Measurements from ENCODE around the gene CYS1.
"Not testable (repeated sequence)": the region's sequence is repeated elsewhere in the genome, so short reads cannot be mapped to it uniquely, and the experiment has no call there.

The CYS1 gene

DNA sequence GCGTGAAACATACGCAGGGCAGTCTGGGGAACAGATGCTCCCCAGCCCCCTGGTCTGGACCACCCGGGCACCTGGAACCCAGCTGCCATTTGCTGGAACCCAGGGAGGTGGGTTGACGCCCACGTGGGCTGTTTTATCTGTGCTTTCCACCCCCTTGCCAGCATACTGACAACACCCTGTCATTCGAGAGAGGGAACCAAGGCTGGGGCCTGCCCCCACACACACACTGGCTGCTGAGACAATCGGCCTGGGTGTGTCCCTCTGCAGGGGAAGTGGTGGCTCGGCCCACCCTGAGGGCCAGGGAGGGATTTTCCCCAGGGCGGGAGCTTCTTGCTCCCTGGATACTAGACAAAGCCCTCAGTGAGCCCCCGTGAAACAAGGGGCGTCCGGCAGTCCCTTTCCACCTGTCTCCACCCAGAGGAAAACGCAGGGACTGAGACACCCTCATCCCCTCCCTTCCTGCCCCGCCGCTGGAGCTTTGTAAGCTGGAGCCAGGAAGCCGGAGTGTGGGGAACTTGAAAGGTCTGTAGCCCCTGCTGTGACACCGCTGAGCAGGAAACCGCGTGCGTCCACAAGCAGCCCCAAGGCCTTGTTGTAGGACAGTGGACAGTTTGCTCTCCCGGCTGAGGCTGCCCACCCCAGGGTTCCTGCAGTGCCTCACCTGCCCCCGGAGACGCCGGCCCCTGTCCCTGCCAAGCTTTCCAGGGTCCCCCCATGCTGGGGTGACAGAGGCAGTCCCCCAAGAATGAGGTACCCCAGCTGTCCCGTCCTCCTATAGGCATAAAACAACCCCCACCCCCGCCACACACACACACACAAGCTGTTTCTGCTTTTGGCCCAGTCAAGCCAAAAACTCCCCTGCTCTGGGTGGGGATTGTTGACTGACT is 51.0 kb downstream of the CYS1 start:
- peak; percentile 94 for DNase-seq

DNA sequence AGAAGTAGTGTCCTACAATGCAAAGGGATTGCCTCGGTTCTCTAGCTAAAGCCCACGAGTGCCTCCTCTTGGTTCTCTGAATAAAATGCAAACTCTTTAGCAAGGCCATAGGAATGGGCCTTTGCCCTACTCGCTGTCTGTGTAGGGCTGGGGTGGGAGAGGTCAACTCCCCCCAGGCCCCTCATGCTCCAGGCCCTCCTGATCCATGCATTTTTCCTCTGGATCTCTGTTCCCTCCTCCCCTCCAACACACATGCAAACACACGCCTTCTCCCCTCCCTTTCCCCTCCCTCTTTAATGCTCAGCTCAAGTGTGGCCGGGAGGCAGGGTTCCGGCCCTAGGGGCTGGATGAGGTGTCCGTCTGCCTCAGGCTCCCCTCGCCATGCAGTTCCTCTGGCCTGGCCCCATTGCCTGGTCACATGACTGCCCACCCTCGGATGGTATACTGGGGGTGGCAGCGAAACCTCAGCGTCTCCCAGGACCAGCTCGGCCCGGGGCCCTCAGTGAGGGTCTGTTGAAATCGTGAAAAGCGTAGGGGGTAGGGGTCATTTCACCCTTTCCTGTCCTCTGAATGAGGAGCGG is 51.7 kb downstream of the CYS1 start:
- DNase-seq: peak; percentile 34

DNA sequence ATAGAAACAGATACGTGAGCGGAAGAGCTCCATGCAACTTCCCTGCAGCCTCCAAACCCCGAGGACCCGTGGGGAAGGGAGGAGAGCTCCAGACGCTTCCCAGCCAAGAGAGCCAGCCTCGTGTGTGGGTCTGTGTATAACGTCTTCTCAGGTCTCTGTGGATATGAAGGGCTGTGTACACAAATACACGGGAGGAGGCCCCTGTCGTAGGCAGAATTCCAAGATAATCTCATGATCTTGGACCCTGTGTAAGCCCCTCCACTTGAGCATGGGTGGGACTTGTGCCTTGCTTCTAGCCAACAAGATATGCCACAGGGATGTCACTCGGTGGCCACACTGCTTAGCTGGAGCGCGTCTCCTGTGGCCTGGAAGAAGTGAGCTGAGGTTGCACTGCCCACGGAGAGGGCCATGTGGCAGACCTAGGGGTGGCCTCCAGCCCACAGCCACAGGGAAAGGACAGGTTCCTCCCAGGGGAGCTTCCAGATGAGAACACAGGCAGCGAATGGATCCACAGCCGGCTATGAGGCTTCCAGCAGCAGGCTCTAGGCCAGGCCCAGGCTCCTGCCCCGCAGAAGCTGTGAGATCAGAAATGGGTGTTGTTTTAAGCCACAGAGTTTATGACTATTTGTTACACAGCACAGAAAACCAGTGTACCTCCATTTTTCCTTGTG is 52.4 kb downstream of the CYS1 start:
- no peak for DNase-seq

DNA sequence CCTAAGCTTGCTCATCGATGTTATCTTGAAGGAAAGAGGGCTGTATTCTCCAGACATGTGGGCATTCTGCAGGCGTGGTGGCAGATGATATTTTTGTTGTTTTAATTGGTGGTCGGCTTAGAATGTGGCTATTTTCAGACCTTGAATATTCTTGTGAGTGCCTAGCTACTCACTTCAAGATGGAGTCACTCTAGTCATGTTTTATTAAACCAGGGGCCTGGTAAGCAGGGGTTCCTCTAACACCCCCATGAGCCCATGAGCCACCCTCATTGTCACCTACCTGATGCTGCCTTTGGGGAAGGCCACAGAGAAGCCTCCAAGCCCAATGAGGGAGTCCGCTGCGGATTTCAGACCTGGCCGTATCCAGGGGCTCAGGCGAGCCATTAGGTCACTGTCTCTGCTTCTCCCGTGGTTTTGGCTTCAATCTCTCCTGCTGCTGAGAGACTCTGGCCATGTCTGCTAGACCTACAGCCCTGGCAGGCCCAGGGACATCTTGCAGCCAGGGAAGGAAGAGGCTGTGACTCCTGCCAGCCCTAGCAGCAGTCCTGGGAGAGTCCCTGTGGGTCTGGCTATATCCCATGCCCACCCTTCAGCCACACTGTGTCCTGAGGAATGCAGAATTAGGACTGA is 53.2 kb downstream of the CYS1 start:
- DNase-seq: no peak

DNA sequence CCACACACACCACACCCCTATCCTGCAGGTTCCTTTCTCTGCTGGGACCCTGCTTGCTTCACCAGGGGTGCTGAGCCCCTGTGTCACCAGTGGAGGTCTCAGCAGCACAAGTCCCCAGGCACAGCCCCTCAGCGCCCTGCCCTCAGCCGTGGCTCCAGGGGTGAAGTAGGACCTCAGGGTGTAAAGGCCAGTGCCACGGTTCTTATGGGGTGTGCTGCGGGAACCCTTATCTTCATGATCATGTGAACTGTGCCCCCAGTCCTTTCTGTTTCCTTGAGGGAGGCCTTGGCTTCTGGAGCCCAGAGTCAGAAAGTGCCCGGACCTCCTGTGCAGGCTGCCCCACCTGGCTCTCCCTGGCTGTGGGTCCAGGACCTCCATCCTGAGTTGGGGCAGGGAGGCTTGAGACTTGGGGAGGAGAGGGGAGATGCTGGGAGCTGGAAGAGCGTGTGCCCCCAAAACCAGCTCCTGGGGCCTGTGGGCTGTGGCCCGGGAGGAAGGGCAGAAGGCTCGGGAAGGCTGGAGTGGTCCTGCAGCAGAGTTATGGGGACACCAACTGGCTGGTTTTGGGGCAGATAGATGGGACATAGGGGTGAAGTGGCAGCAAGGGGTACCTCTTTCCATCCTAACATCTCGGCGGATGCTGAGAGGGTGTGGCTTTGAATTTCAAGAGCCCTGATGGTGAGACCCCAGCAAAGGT is 57.1 kb downstream of the CYS1 start:
- DNase-seq: no peak

DNA sequence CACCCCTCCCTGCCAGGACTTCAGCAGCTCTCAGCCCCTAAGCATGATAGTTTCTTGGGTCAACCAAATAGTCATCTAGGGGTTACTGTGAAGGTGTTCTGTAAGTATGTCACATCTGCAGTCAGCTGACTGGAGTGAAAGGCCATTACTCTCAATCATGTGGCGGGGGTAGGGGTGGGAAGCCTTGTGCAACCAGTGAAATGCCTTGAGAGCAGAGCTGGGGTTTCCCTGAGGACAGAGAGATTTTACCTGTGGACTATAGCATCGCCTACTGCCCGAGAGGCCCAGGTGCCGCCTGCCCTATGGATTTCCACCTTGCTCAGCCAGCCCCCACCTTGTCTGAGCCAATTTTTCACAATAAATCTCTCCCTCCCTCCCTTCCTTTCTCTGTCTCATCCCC is 57.8 kb downstream of the CYS1 start:
- no peak for DNase-seq

DNA sequence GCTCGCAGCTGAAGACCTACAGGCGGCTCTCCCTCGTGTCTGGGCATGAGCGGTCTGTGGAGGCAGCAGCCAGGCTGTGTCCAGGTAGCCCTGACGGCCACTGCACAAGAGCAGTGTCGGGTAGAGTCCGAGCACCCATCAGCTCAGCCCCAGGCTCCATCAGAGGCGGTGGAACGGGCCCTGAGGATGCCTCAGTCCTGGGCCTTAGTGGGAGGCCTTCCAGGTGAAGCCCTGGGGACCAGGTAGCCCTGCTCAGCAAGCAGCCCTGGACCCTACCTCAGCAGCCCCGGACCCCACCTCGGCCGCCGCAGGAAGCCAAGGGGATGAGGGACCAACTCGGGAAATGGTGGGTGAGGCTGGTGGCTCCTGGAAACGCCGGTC is 58.2 kb downstream of the CYS1 start:
- no peak for DNase-seq

DNA sequence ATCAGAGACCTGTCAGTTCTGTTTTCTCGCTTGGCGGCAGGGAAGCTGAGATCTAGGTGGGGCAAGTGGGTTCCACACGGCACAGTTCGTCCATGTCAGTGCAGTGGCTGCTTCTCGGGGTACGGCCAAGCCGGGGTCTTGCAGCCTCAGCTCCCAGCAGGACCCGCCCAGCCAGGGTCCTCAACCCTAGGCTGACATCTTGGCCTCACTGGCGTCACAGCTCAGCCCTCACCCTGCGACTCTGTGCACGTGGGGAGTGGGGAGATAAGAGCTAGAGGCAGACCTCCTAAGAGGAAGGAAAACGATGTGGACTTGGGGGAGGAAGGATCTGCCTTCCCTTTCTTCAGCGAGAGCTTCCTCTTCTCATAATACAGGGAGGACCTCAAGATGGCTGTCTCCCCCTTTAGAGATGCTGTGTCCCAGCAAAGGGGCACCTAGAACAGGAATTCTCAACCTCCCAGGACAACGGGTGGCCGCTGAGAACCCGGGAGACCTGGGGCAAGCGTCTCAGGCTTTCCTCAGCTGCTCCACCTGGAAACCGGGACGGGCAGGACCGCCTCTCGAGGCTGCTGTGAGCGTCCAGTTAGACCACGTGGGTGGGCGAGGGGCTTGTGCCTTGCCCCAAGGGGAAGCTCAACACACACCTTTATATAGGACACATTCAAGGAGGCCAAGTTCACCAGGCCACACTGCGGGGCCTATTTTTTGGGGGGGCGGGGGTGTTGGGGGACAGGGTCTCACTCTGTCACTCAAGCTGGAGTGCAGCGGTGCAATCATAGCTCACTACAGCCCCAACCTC is 60.4 kb downstream of the CYS1 start:
- DNase-seq: no peak

DNA sequence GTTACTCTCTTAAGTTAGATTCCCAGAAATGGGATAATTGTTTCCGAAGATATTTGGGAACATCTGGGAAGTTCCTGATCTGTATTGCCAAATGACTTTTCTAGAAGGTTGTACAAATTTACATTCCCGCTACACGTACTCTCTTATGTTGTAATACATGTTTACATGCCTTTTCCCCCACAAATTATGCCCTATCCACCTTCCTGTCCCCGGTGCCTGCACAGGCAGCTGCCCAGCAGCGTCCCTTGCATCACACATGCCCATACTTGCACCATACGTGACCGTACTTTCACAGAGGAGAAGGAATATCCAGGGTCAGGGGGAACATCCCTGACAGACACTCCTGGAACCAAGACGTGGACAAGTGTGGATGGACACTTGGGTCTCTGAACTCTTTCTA is 61.0 kb downstream of the CYS1 start:
- peak; percentile 30 for DNase-seq

DNA sequence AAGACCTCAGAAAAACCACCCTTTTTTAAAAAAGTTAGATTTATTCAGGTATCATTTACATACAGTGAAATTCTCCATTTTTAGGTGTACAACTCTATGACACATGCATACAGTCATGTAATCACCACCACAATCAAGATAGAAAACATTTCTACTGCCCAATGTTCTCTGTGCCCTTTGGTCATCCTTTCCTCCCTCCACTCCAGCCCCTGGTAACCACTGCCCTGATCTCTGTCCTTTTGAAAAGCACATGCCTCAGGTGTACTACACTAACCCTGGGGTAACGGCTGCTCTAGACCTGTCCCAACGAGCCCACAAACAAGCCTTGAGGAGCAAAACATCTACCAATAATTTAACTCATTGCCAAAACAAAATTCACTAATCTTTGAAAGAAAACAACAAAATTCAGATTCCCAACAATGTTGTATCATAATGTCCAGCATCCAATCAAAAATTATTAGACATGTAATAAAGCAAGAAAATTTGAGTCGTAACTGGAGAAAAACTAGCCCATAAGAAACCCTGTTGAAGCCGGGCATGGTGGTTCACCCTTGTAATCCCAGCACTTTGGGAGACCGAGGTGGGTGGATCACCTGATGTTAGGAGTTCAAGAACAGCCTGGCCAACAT is 62.8 kb downstream of the CYS1 start:
- no peak for DNase-seq

DNA sequence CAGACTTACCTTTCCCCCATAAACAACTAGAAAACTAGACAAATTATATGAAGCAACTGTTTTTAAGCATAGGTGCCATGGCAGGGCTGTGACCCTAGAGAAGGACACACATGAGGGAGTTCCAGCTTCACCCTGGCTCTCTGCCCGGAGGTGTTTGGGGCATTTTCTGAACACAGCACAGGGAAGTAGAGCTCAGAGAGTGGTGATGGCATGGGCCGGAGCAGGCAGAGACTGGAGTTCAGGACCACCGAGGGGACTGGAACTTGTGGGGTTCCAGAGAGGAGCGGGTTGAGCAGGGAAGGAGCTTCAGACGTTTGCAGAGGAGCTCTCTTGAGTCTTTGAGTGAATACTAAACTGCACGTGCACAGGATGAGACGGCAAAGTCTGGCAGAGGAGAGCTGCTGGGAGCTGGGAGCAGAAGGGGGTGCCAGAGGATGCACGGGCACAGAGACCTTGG is 63.4 kb downstream of the CYS1 start:
- DNase-seq: no peak

DNA sequence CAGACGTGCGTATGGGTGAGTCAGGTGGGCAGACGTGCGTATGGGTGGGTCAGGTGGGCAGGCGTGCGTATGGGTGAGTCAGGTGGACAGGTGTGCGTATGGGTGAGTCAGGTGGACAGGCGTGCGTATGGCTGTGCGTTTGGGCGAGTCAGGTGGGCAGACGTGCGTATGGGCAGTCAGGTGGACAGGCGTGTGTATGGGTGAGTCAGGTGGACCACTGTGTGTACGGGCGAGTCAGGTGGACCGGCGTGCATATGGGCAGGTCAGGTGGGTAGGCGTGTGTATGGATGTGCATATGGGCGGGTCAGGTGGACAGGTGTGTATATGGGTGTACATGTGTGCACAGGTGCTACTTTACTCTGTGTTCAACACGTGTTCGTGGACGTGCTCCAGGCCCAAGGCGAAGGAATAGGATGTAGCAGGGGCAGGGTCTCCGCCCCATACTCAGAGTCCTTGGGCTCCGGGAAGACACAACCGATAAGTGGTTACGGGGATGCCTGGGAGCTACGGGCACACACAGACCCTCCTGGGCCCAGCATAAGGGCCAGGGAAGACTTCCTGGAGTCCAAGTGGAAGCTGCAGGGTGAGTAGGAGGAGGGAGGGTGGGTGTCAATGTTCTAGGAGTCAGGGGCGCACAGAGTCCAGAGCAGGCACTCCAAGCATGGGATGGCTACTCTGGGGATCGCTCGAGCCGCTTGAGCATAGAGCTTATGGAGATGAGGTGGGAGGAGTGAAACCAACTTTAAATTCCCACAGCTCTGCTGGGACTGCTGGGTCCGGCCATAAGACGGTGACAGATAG is 64.0 kb downstream of the CYS1 start:
- DNase-seq: no peak

DNA sequence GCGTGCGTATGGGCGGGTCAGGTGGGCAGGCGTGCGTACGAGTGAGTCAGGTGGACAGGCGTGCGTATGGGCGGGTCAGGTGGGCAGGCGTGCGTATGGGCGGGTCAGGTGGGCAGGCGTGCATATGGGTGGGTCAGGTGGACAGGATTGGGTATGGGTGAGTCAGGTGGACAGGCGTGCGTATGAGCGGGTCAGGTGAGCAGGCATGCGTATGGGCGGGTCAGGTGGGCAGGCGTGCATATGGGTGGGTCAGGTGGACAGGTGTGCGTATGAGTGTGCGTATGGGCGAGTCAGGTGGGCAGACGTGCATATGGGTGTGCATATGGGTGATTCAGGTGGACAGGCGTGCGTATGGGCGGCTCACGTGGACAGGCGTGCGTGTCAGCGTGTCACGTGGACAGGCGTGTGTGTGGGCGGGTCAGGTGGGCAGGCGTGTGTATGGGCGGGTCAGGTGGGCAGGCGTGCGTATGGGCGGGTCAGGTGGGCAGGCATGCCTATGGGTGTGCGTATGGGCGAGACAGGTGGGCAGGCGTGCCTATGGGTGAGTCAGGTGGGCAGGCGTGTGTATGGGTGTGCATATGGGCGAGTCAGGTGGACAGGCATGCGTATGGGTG is 64.7 kb downstream of the CYS1 start:
- not testable (repeated sequence) for DNase-seq

DNA sequence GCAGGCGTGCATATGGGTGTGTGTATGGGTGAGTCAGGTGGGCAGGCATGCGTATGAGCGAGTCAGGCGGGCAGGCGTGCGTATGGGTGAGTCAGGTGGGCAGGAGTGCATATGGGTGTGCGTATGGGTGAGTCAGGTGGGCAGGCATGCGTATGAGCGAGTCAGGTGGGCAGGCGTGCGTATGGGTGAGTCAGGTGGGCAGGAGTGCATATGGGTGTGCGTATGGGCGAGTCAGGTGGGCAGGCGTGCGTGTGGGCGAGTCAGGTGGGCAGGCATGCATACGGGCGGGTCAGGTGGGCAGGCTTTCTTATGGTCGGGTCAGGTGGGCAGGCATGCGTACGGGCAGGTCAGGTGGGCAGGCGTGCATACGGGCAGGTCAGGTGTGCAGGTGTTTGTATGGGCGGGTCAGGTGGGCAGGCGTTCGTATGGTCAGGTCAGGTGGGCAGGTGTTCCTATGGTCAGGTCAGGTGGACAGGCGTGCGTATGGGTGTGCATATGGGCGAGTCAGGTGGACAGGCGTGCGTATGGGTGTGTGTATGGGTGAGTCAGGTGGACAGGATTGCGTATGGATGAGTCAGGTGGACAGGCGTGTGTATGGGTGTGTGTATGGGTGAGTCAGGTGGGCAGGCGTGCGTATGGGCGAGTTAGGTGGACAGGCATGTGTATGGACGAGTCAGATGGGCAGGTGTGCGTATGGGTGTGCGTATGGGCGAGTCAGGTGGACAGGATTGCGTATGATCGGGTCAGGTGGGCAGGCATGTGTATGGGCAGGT is 65.6 kb downstream of the CYS1 start:
- no peak for DNase-seq

DNA sequence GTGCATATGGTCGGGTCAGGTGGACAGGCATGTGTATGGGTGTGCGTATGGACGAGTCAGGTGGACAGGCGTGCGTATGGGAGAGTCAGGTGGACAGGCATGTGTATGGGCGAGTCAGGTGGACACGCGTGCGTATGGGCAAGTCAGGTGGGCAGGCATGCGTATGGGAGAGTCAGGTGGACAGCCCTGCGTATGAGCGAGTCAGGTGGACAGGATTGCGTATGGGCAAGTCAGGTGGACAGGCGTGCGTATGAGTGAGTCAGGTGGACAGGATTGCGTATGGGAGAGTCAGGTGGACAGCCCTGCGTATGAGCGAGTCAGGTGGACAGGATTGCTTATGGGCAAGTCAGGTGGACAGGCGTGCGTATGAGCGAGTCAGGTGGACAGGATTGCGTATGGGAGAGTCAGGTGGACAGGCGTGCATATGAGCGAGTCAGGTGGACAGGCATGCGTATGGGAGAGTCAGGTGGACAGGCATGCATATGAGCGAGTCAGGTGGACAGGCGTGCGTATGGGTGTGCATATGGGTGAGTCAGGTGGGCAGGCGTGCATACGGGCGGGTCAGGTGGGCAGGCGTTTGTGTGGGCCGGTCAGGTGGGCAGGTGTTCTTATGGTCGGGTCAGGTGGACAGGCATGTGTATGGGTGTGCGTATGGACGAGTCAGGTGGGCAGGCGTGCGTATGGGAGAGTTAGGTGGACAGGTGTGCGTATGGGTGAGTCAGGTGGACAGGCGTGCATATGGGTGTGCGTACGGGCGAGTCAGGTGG is 66.4 kb downstream of the CYS1 start:
- DNase-seq: not testable (repeated sequence)

DNA sequence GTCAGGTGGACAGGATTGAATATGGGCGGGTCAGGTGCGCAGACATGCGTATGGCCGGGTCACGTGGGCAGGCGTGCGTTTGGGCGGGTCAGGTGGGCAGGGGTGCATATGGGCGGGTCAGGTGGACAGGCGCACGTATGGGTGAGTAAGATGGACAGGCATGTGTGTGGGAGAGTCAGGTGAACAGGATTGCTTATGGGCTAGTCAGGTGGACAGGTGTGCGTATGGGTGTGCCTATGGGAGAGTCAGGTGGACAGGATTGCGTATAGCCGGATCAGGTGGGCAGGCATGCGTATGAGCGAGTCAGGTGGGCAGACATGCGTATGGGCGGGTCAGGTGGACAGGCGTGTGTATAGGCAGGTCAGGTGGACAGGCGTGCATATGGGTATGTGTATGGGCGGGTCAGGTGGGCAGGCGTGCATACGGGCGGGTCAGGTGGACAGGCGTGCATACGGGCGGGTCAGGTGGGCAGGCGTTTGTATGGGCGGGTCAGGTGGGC is 67.2 kb downstream of the CYS1 start:
- no peak for DNase-seq

DNA sequence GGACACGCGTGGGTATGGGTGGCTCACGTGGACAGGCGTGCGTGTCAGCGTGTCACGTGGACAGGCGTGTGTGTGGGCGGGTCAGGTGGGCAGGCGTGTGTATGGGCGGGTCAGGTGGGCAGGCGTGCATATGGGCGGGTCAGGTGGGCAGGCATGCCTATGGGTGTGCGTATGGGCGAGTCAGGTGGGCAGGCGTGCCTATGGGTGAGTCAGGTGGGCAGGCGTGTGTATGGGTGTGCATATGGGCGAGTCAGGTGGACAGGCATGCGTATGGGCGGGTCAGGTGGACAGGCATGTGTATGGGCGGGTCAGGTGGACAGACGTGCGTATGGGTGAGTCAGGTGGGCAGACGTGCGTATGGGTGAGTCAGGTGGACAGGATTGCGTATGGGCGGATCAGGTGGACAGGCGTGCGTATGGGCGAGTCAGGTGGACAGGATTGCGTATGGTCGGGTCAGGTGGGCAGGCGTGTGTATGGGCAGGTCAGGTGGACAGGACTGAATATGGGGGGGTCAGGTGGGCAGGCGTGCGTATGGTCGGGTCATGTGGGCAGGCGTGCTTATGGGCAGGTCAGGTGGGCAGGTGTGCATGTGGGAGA is 67.7 kb downstream of the CYS1 start:
- not testable (repeated sequence) for DNase-seq

All from suppressor macrophage treated with lipopolysaccharide for 4 hours (primary cell).